Measurements from ENCODE around the gene TGM6.
"Not testable (repeated sequence)": the region's sequence is repeated elsewhere in the genome, so short reads cannot be mapped to it uniquely, and the experiment has no call there.

Gene TGM6

DNA sequence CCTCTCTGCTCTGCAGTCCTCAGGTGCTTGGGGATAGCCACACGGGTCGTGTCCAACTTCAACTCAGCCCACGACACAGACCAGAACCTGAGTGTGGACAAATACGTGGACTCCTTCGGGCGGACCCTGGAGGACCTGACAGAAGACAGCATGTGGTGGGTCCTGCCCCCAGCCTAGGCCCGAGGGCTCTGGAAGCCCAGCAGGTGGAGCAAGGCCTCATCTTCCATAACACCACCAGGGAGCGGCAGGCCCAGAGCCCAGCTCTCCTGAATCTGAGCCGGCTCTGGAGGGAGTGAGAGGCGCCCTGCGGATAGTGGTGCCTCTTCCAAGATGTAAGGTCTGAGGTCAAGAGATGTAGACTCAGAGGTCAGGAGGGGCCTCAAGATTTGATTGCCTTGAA, 19.6 kb downstream of the TGM6 start:
- no peak for DNase-seq

DNA sequence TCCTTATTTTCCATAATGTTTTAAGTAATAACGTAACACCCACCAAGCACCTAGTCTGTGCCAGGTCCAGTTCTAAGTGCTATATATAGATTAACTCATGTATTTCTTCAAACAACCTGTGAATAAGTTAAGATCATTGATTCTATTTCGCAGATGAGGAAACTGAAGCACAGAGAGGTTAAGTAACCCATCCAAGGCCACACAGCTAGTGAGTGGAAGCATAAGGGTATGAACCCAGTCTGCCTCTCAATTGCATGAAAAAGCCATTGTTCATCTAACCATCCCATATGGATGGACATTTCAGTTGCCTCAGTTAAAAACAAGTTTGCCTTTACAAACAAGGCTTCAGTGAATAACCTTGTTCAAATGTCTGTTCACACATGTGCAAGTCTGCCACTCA, 20.8 kb downstream of the TGM6 start:
- no peak for DNase-seq

DNA sequence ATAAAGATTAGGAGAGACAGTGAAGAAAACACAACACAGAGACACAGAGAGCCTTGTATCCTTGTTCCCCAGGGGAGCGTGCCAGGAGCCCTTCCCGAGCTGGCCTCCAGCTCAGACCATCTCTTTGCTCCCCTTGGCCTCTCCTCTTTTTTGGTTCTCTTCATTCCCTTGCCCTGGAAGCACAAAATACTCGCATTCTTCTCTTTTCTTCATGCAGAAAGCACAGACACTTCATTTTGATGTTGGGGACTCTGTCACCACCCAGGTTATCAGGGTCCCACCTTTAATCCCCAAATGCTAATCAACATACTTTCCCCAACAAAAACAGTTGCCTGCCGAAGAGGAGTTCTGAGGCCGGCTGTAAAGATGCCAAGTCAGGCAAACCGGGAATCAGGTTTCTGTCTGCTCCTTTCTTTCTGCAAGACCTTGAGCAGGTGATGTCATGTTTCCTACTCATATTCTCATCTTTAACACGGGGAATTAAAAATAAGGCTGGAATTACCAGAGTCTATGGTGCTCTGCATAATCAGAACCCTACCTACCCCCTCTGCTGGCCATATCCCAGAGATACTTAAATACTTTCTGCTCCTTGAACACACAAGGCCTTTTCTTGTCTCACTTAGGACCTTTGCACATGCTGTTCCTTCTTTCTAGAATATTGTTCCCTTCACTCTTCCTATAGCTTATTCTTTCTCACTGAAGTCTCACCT, 21.7 kb downstream of the TGM6 start:
- no peak for DNase-seq

DNA sequence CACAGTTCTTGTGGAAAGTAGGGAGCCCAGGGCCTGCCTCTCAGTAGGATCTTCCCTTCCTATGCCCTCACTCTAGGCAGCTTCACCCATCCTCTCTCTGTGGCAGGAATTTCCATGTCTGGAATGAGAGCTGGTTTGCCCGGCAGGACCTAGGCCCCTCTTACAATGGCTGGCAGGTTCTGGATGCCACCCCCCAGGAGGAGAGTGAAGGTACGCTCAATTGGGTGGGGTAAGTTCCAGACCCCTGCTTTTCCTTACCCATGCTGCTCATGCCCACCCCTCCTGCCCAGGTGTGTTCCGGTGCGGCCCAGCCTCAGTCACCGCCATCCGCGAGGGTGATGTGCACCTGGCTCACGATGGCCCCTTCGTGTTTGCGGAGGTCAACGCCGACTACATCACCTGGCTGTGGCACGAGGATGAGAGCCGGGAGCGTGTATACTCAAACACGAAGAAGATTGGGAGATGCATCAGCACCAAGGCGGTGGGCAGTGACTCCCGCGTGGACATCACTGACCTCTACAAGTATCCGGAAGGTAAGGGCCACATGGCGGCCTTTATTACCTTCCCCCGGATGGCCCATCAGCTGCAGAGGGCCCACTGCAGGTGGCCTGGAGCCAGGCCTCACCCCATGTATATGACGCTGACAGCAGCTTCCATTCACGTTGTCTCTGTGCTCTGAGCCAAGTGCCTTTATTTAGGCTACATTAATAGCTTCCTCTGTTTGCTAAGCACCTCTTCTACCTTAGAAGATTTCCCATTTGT, 22.8 kb downstream of the TGM6 start:
- no peak for DNase-seq

DNA sequence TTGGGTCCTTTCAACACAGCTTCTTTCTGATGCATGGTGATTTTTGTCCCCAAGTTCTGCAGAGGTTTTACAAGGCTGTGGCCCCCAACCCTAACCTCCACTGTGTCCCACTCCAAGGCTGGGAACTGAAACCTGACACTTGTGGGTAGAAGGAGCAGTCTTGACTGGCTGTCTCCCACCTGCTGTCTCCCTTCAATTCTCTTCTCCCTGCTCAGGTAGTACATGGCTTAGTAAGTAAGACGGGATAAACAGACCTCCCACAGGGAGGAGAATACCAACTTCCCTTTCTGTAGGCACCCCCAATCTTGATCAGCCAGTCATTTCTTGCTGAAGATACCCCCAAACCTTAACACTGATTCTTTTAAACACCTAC, 25.0 kb downstream of the TGM6 start:
- DNase-seq = no peak

DNA sequence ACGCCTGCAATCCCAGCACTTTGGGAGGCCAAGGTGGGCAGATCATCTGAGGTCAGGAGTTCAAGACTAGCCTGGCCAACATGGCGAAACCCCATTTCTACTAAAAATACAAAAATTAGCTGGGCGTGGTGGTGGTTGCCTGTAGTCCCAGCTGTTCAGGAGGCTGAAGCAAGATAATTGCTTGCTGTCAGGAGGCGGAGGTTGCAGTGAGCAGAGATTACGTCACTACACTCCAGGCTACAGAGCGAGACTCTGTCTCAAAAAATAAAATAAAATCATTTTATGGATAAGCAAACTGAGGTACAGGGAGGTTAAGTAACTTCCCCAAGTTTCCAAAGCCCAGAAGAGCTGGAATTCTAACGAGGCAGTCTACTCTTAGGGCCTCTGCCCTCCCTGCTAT, 26.7 kb downstream of the TGM6 start:
- DNase-seq = not testable (repeated sequence)

DNA sequence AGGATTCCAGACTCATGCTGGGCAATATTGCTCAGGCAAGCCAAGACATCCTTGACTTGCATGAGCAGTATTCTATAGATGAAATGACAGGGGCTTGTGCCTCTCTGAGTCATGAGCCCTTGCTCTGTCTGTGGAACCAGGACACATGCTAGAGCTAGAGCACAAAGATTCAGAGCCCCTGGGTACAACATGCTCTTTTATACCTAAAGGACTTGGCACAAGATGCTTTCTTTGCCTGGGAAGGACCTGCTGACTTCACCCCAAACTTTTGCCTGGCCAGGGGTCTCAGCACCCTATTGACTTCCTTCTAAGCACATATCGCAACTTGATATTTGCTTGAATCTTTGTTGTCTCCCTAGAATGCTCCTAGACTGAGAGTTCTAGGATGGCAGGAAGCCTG, 27.4 kb downstream of the TGM6 start:
- no peak for DNase-seq

DNA sequence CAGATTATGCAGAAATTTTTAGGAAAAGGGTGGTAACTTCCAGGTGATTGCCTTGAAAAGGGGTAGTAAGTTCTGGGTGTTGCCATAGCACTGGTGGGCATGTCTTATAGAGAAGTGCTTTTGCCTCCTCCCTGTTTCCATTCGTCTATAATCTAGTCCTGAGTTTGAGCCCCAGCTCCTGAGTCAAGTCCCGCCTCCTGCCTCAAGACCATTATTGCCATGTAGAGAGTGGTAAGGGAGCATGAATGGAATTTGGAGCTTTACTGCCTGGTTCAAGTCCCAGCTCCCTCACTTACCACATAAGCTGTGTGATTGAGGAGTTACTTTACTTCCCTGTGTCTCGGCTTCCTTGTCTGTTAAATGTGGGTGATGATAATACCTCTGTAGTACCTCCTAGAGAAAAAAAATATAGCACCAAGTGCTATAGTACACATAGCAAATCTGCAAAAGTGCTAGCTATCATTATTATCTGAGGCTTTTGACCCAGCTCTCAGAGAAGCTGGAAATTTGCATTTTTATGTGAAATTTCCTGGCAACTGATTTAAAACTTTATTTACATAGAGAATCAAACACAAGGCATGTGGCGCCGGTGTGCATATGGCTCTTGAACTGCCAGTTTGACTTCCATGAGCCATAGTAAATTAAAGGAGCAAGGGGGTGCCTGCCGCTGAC, 36.0 kb downstream of the TGM6 start:
- no peak for DNase-seq

DNA sequence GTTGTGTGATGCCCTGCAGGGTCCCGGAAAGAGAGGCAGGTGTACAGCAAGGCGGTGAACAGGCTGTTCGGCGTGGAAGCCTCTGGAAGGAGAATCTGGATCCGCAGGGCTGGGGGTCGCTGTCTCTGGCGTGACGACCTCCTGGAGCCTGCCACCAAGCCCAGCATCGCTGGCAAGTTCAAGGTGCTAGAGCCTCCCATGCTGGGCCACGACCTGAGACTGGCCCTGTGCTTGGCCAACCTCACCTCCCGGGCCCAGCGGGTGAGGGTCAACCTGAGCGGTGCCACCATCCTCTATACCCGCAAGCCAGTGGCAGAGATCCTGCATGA, 36.5 kb downstream of the TGM6 start:
- no peak for DNase-seq

DNA sequence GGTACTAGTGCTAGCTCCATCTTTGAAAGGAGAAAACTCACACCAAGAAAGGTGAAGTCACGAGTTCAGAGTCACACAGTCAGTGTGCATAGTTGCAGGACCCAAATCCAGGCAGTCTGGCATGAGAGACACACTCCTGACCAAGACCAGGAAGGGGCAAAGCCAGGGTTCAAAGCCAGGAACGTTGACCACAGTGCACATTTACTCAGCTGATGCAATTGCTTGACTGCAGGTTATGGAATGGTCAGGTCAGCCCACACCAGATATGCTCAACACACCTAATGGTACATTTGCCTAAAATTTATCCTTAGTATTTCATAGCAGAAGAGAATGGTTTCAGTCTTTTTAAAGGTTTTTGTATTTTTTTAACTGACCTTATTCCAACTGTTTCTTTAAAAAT, 37.7 kb downstream of the TGM6 start:
- no peak for DNase-seq

DNA sequence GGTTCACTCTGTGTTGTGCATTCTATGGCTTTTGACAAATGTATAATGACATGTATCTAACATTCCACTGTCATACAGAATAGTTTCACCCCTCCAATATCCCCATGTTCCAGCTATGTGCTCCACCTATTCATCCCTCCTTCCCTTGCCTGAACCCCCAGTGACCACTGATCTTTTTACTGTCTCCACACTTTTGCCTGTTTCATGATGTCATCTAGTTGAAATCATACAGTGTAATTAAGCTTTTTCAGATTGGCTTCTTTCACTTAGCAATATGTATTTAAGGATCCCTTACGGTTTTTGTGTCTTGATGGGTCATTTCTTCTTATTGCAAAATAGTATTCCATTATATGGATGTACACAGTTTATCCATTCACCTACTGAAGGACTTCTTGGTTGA, 39.8 kb downstream of the TGM6 start:
- DNase-seq = no peak

DNA sequence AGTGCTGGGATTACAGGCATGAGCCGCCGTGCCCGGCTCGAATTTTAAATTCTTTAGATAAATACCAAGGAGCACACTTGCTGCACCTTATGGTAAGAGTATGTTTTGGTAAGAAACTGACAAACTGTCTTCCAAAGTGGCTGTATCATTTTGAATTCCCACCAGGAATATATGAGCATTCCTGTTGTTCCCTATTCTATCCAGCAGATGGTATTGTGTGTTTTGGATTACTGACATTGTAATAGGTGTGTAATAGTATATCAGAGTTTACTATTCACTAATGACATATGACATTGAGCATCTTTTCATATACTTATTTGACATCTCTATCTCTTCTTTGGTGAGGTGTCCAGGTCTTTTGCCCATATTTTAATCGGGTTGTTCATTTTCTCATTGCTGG, 40.5 kb downstream of the TGM6 start:
- DNase-seq = no peak

DNA sequence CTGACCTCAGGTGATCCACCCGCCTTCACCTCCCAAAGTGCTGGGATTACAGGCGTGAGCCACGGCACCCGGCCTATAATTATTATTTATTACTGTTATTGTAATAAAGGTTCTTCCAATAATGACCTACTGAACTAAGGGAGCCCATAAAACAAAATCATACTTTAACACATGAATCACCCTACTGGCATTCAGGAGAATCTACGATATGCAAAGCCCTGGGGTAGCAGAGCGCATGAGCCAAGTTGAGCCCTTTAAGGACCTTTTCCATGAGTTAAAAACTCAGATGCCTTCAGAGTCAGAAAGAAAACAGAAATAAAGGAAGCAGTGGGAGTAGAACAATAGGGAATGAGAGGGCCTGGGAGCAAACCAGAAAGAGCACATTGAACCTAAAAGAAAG, 48.4 kb downstream of the TGM6 start:
- no peak for DNase-seq

DNA sequence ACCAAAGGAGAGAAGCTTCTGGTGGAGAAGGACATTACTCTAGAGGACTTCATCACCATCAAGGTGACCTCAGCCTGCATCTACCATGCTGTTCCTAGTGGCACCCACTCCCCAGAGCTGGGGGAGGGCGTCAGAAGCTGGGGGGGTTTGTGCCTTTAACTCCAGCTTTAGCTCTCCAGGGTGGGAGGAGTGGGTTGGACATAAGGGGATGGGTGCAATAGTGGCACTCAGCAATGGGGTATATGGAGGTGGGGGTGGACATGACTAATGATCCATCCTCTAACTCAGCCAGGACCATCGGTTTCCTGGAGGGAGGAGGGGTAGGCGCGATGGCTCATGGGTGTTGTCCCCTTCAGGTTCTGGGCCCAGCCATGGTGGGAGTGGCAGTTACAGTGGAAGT, 49.8 kb downstream of the TGM6 start:
- DNase-seq = no peak

DNA sequence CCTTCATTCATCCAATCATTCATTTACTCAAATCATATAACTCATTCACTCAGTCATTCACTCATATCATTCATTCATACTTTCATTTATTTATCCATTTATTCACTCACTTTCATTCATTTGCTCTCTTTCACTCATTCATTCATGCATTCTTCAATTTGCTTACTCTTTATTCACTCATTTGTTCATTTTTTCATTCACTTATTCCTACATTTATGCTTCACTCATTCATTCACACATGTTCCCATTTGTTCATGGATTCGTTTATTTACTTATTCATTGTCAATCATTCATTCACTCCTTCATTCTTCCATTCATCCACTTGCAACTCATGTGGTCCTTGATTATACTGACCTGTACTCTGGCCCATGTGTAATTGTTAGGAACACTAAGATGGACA, 50.5 kb downstream of the TGM6 start:
- no peak for DNase-seq

DNA sequence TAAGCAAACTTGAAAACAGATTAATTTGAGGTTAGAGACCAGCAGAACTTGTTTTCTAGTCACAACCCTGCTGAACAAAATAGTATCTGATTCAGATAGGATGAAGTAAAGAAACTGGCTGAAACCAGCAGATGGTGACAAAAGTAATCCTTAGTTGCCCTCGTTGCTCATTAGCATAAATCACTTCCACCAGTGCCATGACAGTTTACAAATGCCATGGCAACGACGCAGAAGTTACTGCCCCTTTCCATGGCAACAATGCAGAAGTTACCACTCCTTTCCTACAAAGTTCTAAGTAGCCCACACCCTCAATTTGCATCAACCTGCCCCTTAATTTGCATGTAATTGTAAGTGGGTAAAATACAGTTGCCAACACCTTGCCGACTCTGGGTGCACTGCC, 66.1 kb downstream of the TGM6 start:
- DNase-seq = no peak

DNA sequence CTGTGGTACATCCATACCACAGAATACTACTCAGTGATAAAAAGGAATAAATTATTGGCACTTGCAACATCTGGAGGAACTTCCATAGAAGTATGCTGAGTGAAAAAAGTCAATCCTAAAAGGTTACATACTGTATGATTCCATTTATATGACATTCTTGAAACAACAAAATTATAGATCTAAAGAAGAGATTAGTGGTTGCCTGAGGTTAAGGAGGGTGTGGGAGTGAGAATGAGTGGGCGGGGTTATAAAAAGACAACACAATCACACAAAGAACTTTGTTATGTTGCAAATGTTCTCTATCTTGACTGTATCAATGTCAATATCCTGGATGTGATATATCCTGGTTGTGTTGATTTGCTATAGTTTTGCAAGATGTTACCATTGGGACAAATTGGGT, 68.7 kb downstream of the TGM6 start:
- DNase-seq = no peak

DNA sequence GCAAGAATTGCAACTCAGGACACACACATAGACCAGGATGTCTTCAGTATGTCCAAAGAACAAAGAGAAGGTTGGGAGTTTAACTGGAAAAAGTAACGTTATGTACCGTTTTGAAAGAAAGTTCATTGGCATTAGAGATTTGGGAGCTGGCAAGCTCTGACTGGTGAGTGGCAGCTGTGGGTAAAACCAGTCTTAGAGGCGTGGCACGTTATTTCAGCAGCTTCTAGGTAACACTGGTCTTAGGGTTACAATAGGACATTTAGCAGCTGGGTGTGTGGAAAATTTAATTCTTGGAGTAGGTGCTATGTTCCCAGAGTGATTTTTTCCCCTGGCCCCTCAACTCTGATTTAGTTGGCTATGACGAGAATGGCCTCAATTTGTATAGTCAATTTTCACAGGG, 70.7 kb downstream of the TGM6 start:
- DNase-seq = no peak

DNA sequence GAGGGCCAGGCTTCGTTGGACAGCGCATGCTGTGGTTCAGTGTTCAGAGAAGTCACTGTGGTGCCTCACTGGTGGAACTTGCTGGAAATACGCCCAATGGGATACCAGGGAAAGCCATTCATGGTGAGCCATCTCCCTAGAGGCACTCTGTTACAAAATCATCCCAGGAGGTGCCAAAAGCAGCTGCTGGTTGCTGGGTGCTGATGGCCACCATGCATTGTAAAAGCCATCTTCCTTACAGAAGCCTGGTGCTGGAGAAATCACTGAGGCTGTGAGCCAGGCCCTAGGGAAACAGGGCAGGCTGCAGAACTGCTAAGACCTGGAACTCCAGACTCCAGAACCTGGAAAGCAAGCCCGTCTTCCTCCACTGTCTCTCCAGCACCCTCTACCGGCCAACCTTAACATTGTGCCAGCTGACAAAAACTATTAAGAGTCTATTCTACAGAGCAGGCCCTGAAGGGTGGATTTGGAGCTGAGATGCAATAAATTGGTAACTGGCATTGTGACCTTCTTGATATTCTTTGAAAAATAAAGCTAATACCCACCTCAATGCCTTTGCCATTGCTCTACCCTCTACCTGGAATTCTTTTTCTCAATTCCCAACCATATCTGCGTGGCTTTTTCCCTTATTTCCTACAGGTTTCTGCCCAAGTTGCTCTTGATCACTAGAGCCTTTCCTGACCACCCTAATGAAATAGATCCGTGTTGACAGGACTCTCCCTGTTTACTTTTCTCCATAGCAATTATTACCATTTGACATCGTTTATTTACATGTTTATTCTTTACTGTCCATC, 71.4 kb downstream of the TGM6 start:
- peak; percentile 62 for DNase-seq

DNA sequence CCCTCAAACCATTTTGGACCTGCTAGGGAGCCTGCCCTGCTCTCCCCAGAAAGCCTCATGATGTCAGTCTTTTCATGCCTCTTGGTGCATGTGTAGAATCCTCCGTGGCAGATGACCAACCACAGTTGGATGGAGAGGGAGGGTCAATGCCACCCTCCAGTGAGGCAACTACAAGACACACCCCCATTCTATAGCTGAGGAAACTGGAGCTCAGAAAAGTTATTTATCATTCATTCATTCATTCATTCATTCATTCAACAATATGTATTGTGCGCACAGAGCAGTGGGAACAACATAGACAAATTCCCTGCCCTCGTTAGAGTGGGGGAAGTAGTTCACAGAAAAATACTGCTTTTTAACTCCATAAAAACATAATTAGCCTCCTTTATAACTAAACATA, 73.1 kb downstream of the TGM6 start:
- DNase-seq = no peak

DNA sequence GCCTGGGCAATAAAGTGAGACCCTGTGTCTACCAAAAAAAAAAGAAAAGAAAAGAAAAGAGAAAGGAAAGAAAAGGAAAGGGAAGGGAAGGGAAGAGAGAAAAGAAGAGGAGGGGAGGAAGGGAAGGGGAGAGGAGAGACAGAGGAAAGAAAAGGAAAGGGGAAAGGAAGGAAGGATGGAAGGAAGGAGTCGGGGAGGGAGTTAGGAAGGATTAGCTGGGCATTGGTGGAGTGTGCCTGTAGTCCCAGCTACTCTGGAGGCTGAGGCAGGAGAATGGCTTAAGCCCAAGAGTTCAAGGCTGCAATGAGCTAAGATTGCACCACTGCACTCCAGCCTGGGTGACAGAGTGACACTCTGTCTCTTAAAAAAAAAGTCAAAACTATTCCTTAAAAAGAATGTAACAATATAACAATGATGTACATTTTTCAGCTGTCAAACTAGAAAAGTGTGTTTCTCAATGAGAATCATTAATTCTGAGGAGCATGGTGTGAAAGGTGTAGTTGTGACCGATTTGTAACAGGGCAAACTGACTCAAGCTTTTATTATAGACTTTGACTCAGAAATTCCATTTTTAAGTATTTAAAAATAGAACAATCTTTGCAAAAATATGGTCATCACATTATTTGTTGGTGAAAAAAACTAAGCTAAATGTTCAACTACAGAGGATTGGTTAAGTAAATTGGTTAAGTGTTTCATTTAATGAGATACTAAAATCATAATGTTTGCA, 75.2 kb downstream of the TGM6 start:
- DNase-seq = no peak

DNA sequence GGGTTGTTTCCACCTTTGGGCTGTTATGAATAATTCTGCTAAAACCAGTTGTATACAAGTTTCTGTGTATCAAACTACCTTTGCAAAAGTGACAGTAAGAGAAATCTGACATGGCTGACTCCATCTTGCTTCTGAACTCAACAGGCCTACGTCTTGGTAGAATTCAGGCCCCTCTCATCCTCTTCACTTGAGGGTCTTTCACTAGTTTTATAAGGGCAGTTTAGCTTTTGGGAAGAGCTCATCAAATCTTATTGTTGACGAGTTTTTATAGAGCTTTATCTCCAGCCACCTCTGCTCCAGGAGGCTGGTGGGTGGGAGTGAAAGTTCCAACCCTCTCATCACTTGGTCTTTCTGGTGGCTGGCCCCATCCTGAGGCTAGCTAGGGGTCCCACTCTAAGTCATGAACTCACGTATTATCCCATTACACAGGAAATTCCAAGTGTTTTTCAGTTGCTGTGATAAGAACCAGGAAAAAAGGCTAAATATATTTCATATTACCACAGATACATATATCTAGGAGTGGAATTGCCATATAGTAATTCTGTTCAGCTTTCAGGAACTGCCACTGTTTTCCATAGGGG, 78.3 kb downstream of the TGM6 start:
- no peak for DNase-seq

Data from NCI-H1092 (cell line).